Stimulated activated CD8-positive, alpha-beta memory T cell treated with anti-CD3 and anti-CD28 coated beads, Interleukin-12 subunit alpha, Interleukin-12 subunit beta, amount 100 ng/mL, for 4 hours (primary cell): Measurements from ENCODE around the gene GDF9.
"Not testable (repeated sequence)": the region's sequence is repeated elsewhere in the genome, so short reads cannot be mapped to it uniquely, and the experiment has no call there.

Source experiments
- DNase-seq: peaks from one replicate; pipeline ENCODE4 v3.0.0-alpha.2; 2020; ENCODE audit warnings: low read depth

GDF9 gene

DNA sequence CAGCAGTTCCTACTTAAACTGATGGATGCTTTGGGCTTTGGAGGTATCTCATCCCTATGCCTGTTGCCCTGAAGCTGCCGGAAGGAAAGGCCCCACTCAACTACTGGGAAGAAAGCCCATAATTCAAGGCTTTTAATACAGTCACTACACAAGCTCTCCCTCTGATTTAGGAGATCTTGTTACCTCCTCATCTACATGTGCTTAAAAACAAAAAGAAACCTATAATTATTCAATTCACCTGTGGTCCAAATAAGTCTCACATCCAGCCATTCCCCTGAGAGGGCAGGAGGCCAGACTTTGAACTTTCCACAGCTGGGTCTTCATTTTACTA, 6.5 kb upstream of the GDF9 start:
- no peak for DNase-seq

DNA sequence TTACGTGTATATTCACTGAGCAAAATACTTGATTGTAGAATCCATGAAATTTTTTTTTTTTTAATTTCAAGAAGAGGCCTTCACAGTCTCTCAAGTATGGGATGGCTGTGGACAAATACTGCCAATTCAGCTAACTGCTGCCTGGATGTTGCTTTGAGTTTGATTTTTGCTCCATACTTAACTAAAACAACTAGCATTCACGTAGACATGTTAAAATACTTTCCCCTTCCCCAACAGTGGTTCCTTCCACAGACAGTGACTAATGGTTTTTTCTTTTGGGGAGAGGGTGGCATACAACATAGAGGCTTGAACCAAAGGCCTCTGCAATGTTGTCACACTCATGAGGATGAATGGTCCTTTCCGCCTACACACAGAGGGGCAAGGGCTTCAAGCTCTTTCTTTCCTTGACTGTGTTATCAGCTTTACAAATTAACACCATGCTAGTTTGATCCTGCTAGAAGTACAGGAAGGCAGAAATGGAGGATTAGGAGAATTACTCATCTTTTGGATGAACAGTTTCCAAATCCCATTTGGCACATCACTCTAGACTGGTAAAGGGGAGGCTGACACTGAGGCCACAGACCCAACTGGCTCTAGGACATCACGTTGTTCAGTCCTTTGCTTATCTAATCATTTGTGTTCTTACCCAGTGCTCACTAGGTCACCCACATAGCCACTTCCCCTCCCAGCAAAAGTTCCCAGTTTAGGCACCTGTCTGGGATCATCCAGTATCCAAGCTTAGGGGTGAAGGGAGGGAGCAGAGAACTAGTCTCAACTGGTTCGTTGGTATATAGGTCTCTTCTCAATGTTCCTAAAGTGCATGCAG, 5.4 kb upstream of the GDF9 start:
- DNase-seq, result no peak

DNA sequence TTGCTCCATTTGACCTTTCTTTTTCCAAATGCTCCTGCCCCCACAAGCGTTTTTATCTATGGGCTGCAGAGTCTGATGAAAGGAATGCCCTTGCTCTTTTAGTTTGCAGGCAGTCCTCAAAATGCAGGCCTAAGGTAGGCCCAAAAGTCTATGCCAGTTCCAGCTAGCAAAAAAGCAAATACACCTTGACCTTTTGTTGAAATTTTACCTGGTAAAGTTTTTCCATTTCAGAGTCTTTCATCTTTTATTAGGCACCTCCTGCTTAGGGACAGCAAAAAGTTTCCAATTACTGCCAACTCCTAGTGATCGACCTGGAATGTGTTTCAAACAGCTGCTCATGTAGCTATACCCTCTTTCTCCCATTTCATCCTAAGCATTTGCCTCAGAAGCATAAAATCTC, 4.5 kb upstream of the GDF9 start:
- no peak for DNase-seq

DNA sequence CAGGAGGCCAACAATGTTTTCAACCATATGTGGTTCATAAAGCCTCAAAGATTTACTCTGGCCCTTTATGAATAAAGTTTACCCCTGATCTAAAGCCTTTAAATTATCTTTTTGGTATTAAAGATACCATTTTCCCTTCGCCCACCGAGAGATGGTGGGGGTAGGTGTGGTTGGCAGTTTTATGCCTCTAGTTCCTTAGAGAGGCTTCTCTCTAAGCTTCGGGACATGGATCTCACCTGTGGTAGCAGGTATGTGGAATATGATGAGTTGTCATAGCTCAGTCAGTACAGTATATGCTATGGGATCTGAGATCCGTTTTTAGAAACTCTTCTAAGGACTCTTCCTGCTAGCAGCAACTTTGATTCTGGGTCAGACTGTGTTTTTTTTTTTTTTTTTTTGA, 2.5 kb upstream of the GDF9 start:
- DNase-seq, result no peak

DNA sequence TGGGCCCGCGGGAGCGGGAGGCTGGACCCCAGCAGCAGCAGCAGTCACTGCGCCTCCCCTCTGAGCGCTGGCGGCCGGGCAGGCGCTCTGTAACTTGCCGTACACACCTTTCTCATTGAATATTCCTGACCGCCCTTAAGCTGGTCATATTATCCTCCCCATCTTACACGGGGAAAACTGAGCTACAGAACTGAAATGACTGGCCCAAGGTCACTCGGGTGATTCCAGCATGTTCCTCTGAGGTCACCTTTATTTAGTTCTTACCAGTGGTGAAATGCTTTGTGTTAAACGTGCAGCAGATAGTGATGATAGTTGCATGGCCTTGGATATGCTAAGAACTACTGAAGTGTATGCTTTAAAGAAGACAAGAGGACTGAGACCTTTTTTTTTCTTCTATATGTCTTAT, 780 bp upstream of the GDF9 start:
- no peak for DNase-seq

DNA sequence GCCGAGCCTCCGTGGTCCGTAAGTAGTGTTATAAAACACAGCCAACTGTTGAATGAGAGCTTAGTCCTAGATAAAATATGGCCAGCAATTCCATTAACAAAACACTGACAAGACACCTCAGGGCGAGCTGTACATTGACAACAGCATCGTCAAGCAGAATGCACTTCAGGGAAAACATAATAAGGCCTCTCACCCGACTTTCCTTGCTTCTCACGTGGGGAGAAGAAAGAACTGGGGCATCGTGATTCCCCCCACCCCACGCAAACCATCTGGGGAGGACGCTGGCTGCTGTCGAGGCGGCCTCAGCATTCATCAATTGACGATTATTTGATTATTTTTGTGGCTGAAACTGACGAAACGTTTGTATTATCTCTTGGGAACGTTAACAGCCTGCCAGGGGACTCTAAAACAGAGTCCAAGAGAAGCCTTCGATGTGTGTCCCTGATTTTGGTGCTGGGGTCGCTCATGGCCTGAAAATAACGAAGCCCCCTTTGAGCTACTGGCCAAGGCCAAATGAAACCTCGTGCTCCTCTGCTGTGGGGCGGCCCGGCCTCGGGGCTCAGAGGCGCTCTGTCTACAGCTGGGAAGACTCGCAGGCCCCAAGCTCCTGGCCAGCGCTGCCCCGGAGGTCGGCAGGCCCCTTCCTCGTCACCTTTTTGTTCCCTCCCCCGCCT, 464 bp downstream of the GDF9 start:
- DNase-seq, result no peak

DNA sequence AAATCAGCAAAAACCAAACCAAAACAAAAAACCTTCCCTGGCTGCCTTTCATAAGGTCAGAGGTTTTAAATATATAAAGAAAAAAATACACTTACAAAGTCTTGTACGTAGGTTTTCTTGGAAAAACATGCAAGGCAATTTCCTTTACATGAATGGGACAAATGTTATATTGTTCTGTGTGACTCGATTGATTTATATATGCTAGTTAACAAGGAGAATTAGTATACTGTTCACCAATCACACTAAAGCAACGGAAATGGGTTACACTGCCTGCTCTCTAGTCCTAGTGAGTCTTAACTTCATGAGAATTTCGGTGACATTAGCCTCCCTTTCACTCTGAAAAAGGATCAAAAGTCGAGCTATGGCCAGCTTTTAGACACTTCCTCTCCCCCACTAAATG, 5.5 kb downstream of the GDF9 start:
- DNase-seq, result no peak

DNA sequence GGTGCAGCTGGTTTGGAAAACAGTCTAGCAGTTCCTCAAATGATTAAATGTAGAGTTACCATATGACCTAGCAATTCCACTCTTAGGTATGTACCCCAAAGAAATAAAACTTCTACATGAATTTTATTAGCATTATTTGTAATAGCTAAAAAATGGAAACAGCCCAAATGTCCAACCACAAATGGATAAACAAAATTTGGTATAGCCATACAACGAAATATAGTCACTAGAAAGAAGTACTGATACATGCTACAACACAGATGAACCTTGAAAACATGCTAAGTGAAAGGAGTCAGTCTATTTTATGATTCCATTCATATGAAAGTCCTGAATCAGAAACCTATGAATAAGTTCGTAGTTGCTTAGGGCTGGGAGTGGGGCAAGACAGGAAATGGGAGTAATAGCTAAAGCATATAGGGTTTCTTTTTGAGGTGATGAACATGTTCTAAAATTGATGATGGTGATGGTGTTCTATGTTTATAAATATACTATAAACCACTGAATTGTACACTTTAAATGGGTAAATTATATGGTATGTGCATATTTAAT, 6.3 kb downstream of the GDF9 start:
- DNase-seq, result no peak

DNA sequence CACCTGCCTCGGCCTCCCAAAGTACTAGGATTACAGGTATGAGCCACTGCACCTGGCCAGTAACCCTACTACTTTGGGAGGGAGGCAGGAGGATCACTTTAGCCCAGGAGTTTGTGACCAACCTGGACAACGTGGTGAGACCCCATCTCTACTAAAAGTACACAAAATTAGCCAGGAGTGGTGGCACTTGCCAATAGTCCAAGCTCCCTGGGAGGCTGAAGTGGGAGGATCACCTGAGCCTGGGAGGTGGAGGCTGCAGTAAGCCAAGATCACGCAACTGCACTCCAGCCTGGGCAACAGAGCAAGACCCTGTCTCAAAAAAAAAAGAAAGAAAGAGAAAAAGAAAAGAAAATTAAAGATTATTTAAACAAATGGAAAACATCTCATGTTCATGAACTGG, 10.3 kb downstream of the GDF9 start:
- no peak for DNase-seq

DNA sequence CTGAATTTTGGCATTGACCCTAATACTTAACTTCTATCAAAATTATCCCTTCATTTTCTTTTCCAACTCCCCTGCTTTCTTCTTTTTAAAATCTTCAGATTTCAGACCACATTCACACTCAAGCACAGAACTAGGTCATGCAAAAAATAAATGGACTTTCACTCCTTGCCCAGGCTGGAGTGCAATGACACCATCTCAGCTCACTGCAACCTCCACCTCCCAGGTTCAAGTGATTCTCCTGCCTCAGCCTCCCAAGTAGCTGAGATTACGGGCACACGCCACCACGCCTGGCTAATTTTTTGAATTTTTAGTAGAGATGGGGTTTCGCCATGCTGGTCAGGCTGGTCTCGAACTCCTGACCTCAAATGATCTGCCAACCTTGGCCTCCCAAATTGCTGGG, 11.3 kb downstream of the GDF9 start:
- DNase-seq, result not testable (repeated sequence)

DNA sequence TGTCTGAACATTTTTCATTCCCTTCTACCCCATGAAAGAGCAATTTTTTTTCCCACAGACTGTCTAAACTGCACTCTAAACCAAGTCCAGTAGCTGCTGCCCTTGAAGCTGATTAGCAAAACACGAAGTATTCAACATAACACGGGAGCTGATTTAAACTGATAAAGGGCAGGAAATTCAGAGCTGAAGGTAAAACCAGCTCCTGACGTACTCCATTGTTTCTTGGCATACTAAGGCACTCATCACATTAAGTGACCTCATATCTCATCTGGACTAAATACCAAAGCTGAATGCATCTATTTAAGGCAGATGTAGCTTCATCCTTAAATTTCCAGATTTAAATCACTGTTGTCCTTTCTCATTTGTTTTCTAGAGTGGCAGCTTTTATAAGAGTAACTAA, 12.0 kb downstream of the GDF9 start:
- no peak for DNase-seq

DNA sequence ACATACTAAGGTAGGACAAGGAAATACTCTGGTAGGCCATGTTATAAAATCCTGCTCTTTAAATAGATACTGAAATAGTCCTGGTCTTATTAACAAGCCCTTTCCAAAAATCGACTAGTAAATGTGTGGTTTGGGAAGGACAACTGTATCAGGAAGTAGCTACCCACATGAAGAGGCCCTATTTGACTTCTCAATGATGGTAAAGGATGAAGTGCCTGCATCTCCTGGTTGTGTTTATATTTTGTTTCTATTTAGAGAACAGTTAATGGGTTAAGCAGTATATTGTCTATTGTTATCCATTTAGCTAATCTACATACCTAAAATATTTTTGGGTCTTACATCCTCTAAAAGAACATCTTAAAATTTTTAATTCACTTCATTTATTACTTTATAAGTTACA, 12.5 kb downstream of the GDF9 start:
- no peak for DNase-seq

DNA sequence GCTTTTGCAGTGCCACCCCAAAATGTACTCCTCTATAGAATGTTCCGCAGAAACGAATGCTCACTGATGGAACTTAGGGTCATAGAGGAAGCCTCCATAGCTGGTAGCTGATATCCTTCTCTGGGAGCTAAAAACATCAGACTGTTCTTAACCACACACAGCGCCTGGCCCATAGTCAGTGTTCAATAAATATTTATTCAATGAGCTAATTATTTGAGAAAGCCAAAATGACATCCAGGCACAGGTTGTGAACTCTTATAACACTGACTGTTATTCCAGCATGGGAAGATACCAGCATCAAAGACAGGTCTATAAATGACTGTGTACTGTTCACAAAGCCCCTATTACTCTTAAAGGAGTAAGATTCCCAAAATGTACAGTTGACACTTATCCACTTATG, 12.9 kb downstream of the GDF9 start:
- DNase-seq, result no peak

DNA sequence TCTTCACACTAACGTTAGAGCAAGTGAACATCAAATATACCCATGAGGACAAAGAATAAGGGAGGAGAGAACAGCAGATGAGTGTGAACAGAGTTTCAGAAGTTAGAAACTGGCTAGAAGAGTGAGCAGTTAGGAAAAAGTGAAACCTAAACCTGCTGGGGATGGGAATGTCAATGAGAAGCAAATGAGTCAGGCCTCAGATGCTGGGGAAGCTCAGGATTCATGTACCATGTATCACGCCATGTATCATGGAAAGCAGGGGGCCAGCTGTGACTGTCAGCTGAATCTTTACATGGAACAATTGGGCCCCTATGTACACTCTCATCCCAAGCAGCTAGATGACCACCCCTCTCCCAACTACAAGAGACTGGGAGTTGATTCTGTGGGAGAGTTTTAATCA, 16.2 kb downstream of the GDF9 start:
- DNase-seq, result no peak

DNA sequence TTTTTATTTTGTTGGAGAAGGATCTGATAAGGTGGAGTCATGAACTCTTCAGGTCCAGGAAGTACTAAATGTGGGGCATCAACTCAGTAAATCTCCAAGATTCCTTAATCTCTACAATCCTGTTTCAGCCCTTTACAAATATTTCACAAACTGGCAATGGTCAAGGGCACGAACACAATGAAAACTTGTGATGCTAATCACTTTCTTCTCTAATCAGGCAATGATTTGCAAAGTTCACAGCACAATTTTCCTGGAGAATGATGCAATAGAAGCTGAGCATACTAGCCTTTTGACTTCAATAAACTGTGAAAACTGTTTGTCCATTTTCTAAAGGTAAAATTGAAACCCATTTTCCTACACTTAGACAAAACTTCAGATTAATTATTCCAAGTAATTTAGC, 16.9 kb downstream of the GDF9 start:
- DNase-seq, result no peak

DNA sequence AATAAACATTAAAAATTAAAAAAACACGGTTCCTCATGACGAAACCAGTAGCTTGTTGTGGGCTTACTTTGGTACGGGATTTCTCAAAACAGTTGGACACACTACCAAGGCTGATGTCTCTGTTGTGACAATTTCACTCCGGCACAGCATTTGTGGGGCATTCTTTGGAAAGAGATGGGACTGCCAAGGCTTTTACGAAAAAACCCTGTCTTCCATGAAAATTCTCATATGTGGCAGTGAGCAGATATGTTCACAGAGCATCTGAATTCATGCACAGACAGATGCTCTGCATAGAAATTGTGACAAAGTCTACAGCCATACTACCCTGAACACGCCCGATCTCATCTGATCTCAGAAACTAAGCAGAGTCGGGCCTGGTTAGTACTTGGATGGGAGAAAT, 18.0 kb downstream of the GDF9 start:
- no peak for DNase-seq

DNA sequence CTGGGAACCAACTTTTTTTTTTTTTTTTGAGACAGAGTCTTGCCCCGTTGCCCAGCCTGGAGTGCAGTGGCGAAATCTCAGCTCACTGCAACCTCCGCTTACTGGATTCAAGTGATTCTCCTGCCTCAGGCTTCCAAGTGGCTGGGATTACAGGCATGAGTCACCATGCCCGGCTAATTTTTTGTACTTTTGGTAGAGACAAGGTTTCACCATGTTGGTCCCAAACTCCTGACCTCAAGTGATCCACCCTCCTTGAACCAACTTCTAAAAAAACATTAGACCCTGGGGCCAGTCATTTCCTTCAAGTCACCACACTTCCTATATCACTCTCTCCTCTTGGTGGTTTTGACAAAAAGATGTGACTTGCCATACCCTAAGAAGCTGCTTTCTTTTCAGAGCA, 25.0 kb downstream of the GDF9 start:
- no peak for DNase-seq

DNA sequence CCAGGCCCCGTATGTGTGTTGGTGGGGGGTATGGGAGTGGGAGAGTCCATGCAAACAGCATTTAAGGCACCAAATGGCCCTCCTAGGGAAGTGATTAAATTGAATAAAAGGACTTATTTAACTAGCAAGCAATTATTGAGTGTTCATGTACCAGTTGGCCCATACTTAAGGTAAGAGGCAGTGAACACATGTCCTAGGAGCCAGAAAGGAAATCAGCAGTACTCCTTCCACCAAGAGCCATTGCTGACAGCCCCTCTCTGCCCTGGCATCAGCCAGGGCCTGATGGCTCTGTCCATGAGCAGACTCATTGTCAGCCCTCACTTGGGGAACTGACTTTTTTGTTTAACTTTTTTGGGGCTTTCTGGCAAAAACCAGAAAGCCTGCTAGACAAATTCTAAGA, 25.4 kb downstream of the GDF9 start:
- no peak for DNase-seq

DNA sequence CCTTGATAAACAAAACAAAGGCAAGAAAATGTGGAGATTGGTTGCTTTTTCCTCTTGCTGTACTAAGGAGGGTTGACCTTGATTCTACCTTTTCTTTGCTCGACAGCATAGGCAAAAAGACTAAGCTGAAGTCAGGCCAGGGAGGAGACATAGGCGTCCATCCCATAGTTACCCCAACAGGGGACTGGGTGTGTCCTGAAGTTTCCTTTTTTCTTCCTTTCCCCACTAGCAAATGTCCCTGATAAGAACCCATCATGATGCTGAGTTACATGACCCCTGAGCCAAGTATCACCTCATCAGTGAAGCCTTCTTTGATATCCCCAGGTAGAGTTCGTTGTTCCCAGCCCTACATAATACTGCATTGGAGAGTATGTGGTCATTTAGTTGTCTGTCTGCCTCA, 26.0 kb downstream of the GDF9 start:
- DNase-seq, result no peak

DNA sequence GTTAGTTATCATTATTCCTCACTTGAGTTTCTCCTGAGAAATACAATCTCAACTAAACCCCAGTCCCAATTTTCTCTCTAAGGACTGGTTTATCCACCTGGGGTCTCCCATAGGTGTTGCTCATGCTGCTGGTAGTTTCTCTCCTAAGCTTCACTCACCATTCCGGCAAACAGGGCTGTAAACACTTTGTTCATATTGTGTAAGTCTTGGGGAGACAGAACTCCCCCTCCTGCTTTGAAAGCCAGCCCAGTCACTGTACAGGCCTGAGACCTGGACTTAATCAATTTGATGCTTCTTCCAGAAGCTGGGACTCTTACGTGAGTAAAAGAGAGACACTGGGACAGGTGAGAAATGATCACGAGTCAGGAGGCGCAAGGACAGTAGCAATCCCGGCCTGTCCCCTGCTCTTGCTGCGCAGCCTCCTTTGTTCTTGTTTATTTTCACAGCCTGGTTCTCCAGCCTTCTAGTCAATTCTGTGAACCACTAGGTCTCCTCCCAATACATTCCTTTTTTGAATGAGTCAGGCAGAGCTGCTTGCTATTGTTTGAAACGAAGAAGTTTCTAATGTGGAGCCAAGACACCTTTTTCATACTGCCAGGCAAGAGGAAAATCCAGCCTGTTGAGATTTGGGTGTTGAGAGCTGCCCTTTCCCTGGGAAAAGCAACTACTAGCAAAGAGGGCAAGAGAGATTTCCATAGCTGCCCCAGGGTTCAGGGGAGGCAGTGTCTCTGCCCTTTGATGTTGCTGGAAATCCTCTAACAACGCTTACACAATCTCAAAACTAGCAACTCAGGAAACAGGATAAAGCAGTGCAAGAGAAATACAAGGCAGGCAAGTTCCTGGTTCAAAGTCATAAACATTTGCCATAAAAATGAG, 26.6 kb downstream of the GDF9 start:
- no peak for DNase-seq

DNA sequence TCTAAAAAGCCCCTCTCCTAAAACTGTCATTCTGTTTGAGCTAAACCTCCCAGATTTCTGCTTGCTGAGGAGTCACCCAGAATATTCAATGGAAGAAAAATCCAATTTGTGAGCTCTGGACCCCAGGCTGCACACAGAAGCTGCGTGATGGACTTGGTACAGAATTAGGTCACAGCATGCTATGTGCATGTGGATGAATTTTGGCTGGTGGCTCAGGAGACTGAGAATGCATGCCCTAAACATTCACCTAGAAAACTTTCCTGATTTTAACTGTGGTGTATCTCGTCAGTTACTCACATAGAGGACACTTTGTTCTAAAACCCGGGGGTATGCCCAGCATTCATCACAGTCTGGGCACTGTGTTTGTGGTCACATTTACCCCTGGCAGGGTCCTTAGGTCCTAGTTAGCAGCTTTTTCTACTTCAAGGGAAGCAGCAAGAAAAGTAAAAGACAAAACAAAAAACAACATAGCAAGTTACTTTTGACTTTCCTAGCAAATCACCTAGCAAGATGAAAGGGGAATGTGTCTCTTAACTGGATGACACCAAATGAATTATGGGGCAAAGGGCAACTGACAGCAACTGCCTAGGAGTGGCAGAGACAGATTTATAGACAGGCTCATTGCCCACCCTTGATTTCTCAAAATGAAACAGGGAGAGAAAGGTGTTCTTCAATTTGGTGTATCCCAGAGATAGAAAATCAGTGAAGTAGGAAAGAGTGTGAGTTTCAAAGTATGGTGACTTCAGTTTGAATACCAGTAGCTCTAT, 27.6 kb downstream of the GDF9 start:
- no peak for DNase-seq

DNA sequence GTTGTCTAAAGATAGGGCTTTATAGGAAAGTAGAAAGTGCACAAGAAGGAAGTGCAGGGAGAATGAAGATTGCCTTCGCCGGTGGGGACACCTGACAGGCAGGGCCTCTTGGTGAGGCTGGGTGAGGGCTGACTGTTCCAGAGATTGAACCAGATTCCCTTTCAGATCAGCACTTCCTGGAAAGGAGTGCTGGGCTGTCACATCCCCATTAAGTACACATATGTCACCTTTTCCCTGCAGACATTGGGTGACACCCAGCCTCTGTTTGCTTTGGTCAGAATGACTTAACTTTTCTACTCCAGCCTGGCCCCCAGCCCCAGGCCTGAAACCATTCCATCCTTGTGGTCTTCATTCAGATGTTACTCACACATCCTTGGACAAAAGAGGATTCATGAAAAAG, 28.4 kb downstream of the GDF9 start:
- DNase-seq, result no peak
